ENCODE data around the gene SLC2A6.

The SLC2A6 gene

DNA sequence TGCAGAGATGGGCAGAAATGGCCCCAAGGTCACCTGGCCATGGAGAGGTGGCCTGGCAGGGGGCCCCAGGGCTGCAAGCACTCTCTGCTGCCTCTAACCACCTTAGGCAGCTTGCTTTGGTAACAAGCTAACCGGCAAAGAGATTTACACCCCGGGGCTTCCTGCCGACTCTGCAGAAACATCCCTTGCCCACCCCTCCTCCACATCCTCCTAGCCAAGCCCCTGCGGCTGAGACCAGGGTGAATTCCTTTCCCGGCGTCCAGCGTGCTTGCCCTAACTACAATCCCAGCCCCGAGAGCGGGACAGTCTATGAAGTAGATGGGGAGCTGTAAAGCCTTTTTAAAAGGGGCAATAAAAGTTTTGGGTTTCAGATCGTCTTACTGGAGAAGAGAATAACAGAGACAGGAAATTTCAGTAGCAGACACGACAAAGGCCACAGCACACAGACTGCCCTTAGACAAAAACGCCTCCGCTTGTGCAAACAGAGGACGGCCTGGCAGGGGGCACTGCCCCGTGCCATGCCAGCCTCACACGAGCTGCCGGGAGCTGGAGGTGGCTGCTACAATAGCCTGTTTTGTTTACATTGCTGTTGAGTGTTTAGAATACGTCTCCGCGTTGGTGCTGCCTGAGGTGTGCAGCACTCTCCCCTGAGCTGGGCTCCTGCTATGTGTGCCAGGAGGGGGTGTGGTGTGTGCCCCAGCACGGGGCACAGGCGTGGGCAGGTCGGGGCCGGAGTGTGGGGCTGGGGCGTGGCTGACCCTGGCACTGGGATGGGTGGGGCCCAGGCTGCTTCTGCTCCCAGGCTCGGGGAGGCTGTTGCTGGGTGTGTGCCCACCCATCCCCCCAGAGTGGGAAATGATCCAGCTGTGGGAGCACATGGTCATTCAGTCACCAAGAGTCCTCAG is 30.5 kb upstream of the SLC2A6 start:
- Histone ChIP-seq H3K4me3 (replicated peaks; ENCODE audit: low read depth, low read length) (no peak overlapping the region), H3K27me3 (replicated peaks; ENCODE audit: control insufficient read depth, insufficient read depth, low read length) (peaks cover 4% of the 10 kb centered on the region; the same call in 1 of the 2 replicates), H3K36me3 (ENCODE audit: control insufficient read depth, insufficient read depth, low read length) (no peaks in the 10 kb centered on the region)
- TF ChIP-seq, protein P1, sequence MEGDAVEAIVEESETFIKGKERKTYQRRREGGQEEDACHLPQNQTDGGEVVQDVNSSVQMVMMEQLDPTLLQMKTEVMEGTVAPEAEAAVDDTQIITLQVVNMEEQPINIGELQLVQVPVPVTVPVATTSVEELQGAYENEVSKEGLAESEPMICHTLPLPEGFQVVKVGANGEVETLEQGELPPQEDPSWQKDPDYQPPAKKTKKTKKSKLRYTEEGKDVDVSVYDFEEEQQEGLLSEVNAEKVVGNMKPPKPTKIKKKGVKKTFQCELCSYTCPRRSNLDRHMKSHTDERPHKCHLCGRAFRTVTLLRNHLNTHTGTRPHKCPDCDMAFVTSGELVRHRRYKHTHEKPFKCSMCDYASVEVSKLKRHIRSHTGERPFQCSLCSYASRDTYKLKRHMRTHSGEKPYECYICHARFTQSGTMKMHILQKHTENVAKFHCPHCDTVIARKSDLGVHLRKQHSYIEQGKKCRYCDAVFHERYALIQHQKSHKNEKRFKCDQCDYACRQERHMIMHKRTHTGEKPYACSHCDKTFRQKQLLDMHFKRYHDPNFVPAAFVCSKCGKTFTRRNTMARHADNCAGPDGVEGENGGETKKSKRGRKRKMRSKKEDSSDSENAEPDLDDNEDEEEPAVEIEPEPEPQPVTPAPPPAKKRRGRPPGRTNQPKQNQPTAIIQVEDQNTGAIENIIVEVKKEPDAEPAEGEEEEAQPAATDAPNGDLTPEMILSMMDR (IDR thresholded peaks at IDR 0.05; ENCODE audit: insufficient read depth, low read length, poor library complexity, severe bottlenecking) = no peak
- no peak for DNase-seq (ENCODE audit: extremely low read depth, insufficient read length)

DNA sequence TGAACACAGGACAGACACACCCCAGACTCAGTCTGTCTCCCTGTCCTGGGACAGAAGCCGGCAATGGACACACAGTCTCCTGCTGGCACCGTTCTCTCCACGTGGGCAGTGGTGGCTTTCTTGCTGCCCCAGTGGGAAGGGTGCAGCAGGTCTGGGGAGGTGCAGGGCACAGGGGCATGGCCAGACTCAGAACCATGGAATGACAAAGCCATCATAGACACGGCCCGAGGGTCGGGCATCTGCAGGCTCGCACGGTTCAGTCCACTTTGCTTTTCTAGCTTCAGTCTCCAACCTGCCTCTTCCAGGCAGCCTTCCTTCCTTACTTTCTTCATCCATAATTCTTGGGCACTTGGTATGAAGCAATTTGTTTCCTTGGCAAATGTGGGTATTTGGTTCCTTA is 29.1 kb upstream of the SLC2A6 start:
- DNase-seq (ENCODE audit: extremely low read depth, insufficient read length) = no peak
- Histone ChIP-seq H3K27me3 (replicated peaks; ENCODE audit: control insufficient read depth, insufficient read depth, low read length) (peaks cover 4% of the 10 kb centered on the region; the same call in 1 of the 2 replicates), H3K36me3 (ENCODE audit: control insufficient read depth, insufficient read depth, low read length) (no peaks in the 10 kb centered on the region), H3K4me3 (replicated peaks; ENCODE audit: low read depth, low read length) (no peak overlapping the region)
- TF ChIP-seq, protein P1 (IDR thresholded peaks at IDR 0.05; ENCODE audit: insufficient read depth, low read length, poor library complexity, severe bottlenecking) = no peak

DNA sequence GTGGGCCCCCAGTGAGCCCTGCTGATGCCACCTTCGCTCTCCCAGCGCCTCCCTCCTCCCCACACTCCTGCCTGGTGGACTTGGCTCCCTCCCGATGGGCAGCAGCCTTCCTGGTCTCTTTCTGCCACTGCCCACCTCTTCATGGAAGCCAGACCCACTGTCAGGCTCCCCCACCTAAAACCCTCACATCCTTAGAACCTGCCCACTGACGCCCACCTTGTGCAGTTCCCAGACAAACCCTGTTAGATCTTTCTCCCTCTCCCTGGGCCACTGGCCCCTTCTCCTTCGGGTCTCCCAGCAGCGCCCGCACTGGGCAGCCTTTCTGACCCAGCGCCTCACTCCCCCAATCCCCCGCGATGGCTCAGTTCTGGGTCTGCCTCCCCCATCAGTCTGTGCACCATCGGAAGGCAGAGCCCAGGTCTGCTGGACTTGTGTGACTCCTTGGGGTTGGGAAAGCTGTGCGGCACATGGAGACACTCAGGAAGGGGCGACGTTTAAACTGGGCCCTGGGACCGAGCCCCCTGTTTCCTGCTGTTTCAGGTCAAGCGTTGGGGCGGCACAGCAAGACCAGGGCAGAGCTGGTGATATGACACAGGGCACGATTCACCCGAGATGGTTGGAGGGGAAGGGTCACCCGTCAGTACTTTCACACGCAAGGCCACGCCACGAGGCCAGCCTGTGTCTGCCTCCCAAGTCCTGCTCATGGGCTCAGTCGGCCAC is 28.5 kb upstream of the SLC2A6 start:
- DNase-seq (ENCODE audit: extremely low read depth, insufficient read length) = no peak
- H3K4me3 ChIP-seq (replicated peaks; ENCODE audit: low read depth, low read length) = no peak overlapping the region
- H3K27me3 ChIP-seq (replicated peaks; ENCODE audit: control insufficient read depth, insufficient read depth, low read length) = peaks cover 4% of the 10 kb centered on the region; the same call in 1 of the 2 replicates
- TF ChIP-seq, protein P1 (IDR thresholded peaks at IDR 0.05; ENCODE audit: insufficient read depth, low read length, poor library complexity, severe bottlenecking) = no peak
- H3K36me3 ChIP-seq (ENCODE audit: control insufficient read depth, insufficient read depth, low read length) = no peaks in the 10 kb centered on the region

DNA sequence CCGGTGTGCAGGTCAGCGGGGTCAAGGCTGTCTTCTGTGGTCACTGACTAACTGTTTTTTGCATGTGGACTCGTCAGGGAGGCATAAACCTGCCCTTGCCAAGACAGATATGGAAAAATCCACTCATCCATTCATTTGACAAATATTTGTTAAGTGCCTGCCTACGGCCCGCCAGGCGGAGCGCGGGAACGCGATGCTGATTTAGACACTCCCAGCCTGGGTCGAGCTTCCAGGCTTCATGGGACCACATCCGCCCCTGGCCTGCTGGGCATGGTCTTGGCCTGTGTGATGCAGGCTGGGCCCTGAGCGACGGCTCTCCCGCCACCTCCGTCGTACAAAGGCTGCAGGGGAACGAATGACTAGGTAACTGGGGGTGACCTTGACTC is 27.7 kb upstream of the SLC2A6 start:
- Histone ChIP-seq H3K36me3 (ENCODE audit: control insufficient read depth, insufficient read depth, low read length) (no peaks in the 10 kb centered on the region), H3K4me3 (replicated peaks; ENCODE audit: low read depth, low read length) (no peak overlapping the region), H3K27me3 (replicated peaks; ENCODE audit: control insufficient read depth, insufficient read depth, low read length) (peaks cover 4% of the 10 kb centered on the region; the same call in 1 of the 2 replicates)
- TF ChIP-seq, protein P1 (IDR thresholded peaks at IDR 0.05; ENCODE audit: insufficient read depth, low read length, poor library complexity, severe bottlenecking) = no peak
- DNase-seq (ENCODE audit: extremely low read depth, insufficient read length) = no peak

DNA sequence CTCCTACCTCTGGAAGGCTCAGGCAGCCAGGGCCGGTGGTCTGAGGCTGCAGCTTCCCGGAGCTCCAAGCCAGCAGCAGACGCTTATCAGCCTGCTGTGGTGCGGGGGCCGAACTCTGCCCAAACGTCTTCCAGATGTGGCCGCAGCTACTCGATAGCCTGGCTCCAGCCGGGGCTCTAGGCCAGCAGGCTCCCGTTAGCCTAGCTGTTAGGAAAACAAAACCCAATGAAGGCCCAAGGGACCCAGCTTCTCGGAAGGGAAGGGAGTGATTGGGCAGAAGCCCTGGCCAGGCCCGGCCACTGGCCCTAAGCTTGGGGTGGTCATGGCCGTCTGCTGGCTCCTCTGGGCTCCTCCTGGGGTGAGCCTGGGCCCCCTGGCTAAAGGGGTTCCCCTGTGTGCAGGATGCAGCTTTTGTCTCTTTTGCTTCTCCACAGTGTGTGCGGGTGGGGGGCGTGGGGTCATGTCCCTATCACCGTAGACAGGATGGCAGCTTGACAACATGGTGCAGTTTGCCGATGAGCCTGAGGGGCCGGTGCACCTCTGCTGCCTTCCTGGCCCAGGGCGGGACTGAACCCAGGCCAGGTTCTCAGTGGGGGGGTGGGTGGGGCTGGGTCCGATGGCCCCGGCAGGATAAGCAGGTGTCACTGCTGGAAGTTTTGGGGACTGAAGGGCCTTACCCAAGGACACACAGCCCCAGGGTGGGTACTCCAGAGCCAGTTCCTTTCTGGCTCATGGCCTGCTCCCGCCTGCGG is 27.2 kb upstream of the SLC2A6 start:
- Histone ChIP-seq H3K36me3 (ENCODE audit: control insufficient read depth, insufficient read depth, low read length) (no peaks in the 10 kb centered on the region), H3K4me3 (replicated peaks; ENCODE audit: low read depth, low read length) (no peak overlapping the region), H3K27me3 (replicated peaks; ENCODE audit: control insufficient read depth, insufficient read depth, low read length) (peaks cover 4% of the 10 kb centered on the region; the same call in 1 of the 2 replicates)
- DNase-seq (ENCODE audit: extremely low read depth, insufficient read length) = no peak
- TF ChIP-seq, protein P1 (IDR thresholded peaks at IDR 0.05; ENCODE audit: insufficient read depth, low read length, poor library complexity, severe bottlenecking) = no peak
